ENCODE measurements around the gene AKAP13. TPM values are rescaled to one million over a fixed set of nuclear protein-coding genes. Genes with fewer than 3 reads are reported as not detected.

The AKAP13 gene
- total RNA-seq, 1 donor from 2014 or later = 145 TPM

- H3K36me3 Mint-ChIP-seq (ENCODE audit: unreplicated experiment) = no peaks in the 10 kb centered on the region
- no peak for TF ChIP-seq CTCF (IDR thresholded peaks at IDR 0.05; ENCODE audit: partially characterized antibody, unreplicated experiment)
- no peak overlapping the region for H3K27ac Mint-ChIP-seq (ENCODE audit: unreplicated experiment)
- peaks cover 2% of the 10 kb centered on the region for H3K9me3 Mint-ChIP-seq (ENCODE audit: unreplicated experiment)
- H3K27me3 Mint-ChIP-seq (ENCODE audit: unreplicated experiment) = no peaks in the 10 kb centered on the region
- H3K4me3 Mint-ChIP-seq (ENCODE audit: unreplicated experiment) = no peak overlapping the region
- no peak for DNase-seq
- no peaks in the 10 kb centered on the region for H3K4me1 Mint-ChIP-seq (ENCODE audit: low read depth, unreplicated experiment)
Measured at GRCh38 chr15:85354461-85354860, 25.9 kb upstream of the AKAP13 start.

GRCh38 chr15:85354948-85355347 lies 25.5 kb upstream of the AKAP13 start:
- Mint-ChIP-seq H3K36me3 (ENCODE audit: unreplicated experiment) (no peaks in the 10 kb centered on the region), H3K27ac (ENCODE audit: unreplicated experiment) (no peak overlapping the region), H3K9me3 (ENCODE audit: unreplicated experiment) (peaks cover 2% of the 10 kb centered on the region), H3K4me3 (ENCODE audit: unreplicated experiment) (no peak overlapping the region), H3K4me1 (ENCODE audit: low read depth, unreplicated experiment) (peaks cover 2% of the 10 kb centered on the region), H3K27me3 (ENCODE audit: unreplicated experiment) (no peaks in the 10 kb centered on the region)
- DNase-seq = no peak
- TF ChIP-seq CTCF (IDR thresholded peaks at IDR 0.05; ENCODE audit: partially characterized antibody, unreplicated experiment) = no peak

DNA sequence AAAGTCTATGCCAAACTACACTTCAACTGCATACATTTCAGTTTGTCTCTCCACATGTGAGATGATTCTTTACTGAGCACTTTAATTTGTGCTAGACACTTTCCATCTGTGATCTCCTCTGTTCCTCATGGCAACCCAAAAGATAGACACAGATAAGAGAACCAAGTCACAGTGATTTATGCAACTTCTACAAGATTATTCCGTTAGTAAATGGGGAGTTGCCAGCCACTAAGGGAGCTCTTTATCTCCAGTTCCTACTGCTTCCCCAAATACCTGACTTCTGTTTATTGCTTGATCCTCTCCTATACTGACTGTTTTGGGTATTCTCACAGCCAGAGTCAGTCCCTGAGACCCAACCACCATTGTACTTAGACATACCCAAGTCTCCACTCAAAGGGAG lies 24.1 kb upstream of the AKAP13 start:
- no peak for TF ChIP-seq CTCF (IDR thresholded peaks at IDR 0.05; ENCODE audit: partially characterized antibody, unreplicated experiment)
- peaks cover 5% of the 10 kb centered on the region for H3K4me1 Mint-ChIP-seq (ENCODE audit: low read depth, unreplicated experiment)
- no peaks in the 10 kb centered on the region for H3K36me3 Mint-ChIP-seq (ENCODE audit: unreplicated experiment)
- no peak for DNase-seq
- H3K27ac Mint-ChIP-seq (ENCODE audit: unreplicated experiment) = no peak overlapping the region
- no peaks in the 10 kb centered on the region for H3K9me3 Mint-ChIP-seq (ENCODE audit: unreplicated experiment)
- H3K4me3 Mint-ChIP-seq (ENCODE audit: unreplicated experiment) = no peak overlapping the region
- peaks cover 2% of the 10 kb centered on the region for H3K27me3 Mint-ChIP-seq (ENCODE audit: unreplicated experiment)

DNA sequence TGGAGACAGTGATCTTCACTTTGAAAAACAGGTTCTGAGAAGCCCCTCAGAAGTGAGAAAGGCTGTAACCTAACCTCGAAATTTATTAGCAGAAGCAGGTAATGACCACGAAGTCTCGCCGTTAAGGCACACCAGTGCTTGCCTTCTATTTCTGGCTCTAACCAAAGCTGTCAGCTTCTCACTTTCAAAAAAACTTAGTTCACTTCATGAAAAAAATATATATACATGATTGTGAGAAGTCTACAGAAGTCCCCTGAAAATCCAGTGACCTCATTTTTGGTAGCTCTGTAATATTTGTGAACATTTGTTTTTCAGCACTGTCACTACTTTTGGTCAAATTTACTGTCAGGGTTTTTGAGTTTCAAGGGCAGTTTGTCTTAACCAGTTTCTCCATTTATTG lies 19.1 kb upstream of the AKAP13 start:
- H3K27ac Mint-ChIP-seq (ENCODE audit: unreplicated experiment) = no peak overlapping the region
- H3K9me3 Mint-ChIP-seq (ENCODE audit: unreplicated experiment) = no peaks in the 10 kb centered on the region
- no peak for TF ChIP-seq CTCF (IDR thresholded peaks at IDR 0.05; ENCODE audit: partially characterized antibody, unreplicated experiment)
- H3K4me1 Mint-ChIP-seq (ENCODE audit: low read depth, unreplicated experiment) = peaks cover 5% of the 10 kb centered on the region
- no peaks in the 10 kb centered on the region for H3K36me3 Mint-ChIP-seq (ENCODE audit: unreplicated experiment)
- no peak overlapping the region for H3K4me3 Mint-ChIP-seq (ENCODE audit: unreplicated experiment)
- DNase-seq = no peak
- H3K27me3 Mint-ChIP-seq (ENCODE audit: unreplicated experiment) = peaks cover 2% of the 10 kb centered on the region

GRCh38 chr15:85362436-85363081 lies 17.8 kb upstream of the AKAP13 start:
- TF ChIP-seq CTCF (IDR thresholded peaks at IDR 0.05; ENCODE audit: partially characterized antibody, unreplicated experiment) = no peak
- H3K27ac Mint-ChIP-seq (ENCODE audit: unreplicated experiment) = no peak overlapping the region
- H3K36me3 Mint-ChIP-seq (ENCODE audit: unreplicated experiment) = no peaks in the 10 kb centered on the region
- H3K9me3 Mint-ChIP-seq (ENCODE audit: unreplicated experiment) = no peaks in the 10 kb centered on the region
- DNase-seq = no peak
- peaks cover 2% of the 10 kb centered on the region for H3K27me3 Mint-ChIP-seq (ENCODE audit: unreplicated experiment)
- no peak overlapping the region for H3K4me3 Mint-ChIP-seq (ENCODE audit: unreplicated experiment)
- H3K4me1 Mint-ChIP-seq (ENCODE audit: low read depth, unreplicated experiment) = peaks cover 5% of the 10 kb centered on the region
